Fibroblast of pulmonary artery (primary cell): ENCODE measurements around the gene STXBP5.

ENCODE experiments used
- DNase-seq: peaks from one replicate; pipeline ENCODE4 v3.0.0-alpha.2; 2010; ENCODE audit warnings: low read depth
- H3K4me3 ChIP-seq: replicated peaks from 2 replicates; pipeline ENCODE4 v1.5.1; 2011; ENCODE audit warnings: low read depth, mild to moderate bottlenecking, control low read depth, low read length, moderate library complexity
- CTCF ChIP-seq: IDR thresholded peaks from 2 replicates; pipeline ENCODE4 v1.5.1; 2011; ENCODE audit warnings: mild to moderate bottlenecking, control low read depth, low read length, inconsistent platforms; ENCODE audit errors: missing control alignments

The STXBP5 gene

GRCh38 chr6:147266821-147267220 lies 62.6 kb downstream of the STXBP5 start:
- no peak for TF ChIP-seq CTCF
- no peak overlapping the region for H3K4me3 ChIP-seq
- no peak for DNase-seq

- H3K4me3 ChIP-seq = no peak overlapping the region
- TF ChIP-seq CTCF = no peak
- no peak for DNase-seq
These were observed 63.4 kb downstream of the STXBP5 start for GRCh38 chr6:147267658-147268057.

GRCh38 chr6:147268254-147268653 lies 64.0 kb downstream of the STXBP5 start:
- peak; percentile 35 for DNase-seq
- no peak for TF ChIP-seq CTCF
- H3K4me3 ChIP-seq = no peak overlapping the region

- no peak for TF ChIP-seq CTCF
These were observed 69.8 kb downstream of the STXBP5 start for GRCh38 chr6:147274012-147274411.

GRCh38 chr6:147274776-147275175 lies 70.6 kb downstream of the STXBP5 start:
- no peak overlapping the region for H3K4me3 ChIP-seq
- DNase-seq = no peak
- no peak for TF ChIP-seq CTCF

More at GRCh38 chr6:147274012-147274411, 69.8 kb downstream of the STXBP5 start:
- no peak overlapping the region for H3K4me3 ChIP-seq
- no peak for DNase-seq

- TF ChIP-seq CTCF = no peak
- H3K4me3 ChIP-seq = no peak overlapping the region
- no peak for DNase-seq
These were observed 74.7 kb downstream of the STXBP5 start for GRCh38 chr6:147278891-147279290.

GRCh38 chr6:147279427-147279826 lies 75.2 kb downstream of the STXBP5 start:
- peak; percentile 83 for DNase-seq
- H3K4me3 ChIP-seq = no peak overlapping the region
- TF ChIP-seq CTCF = no peak
